ENCODE results near the gene RPL10. TPM values are rescaled to one million over a fixed set of nuclear protein-coding genes. Genes with fewer than 3 reads are reported as not detected.
A peak's percentile ranks its signal among the peaks of the same experiment; 100 is the strongest.

Gene RPL10
- total RNA-seq, 2 experiments from 2014 or later, result 5,036 to 5,204 TPM

GRCh38 chrX:154419688-154420401 lies 21.7 kb downstream of the RPL10 start:
- H3K27me3 ChIP-seq (ENCODE audit: control insufficient read depth in 1 of 2, insufficient read depth in 2 of 2, low read length in 2 of 2), result no peaks in the 10 kb centered on the region
- ChIA-PET POLR2A (no interaction called here), CTCF (no interaction called here)
- H3K36me3 ChIP-seq (ENCODE audit: insufficient read depth, low read length), result peaks cover 13% of the 10 kb centered on the region
- ATAC-seq (ENCODE audit: poor library complexity) (no peak), DNase-seq (peak in 1 of 14 experiments; percentile 1)
- H3K36me3 Mint-ChIP-seq (ENCODE audit: low read depth), result peaks cover 10% of the 10 kb centered on the region
- H3K4me1 Mint-ChIP-seq (ENCODE audit: low read depth), result no peaks in the 10 kb centered on the region
- H3K4me1 ChIP-seq (ENCODE audit: insufficient read depth, low read length), result no peaks in the 10 kb centered on the region
- no peaks in the 10 kb centered on the region for H3K9me3 Mint-ChIP-seq
- H3K4me3 Mint-ChIP-seq, result no peak overlapping the region
- H3K27ac ChIP-seq (ENCODE audit: low read depth in 1 of 2, low read length in 2 of 2), result no peak overlapping the region
- H3K9me3 ChIP-seq (ENCODE audit: control insufficient read depth in 1 of 2, insufficient read depth in 1 of 2, low read length in 2 of 2), result no peaks in the 10 kb centered on the region
- H3K4me3 ChIP-seq (ENCODE audit: low read length), result no peak overlapping the region
- no peaks in the 10 kb centered on the region for H3K27me3 Mint-ChIP-seq
- intact Hi-C loops (cut with DNase I, micrococcal nuclease), result no loop called here
- H3K27ac Mint-ChIP-seq, result no peak overlapping the region
- TF ChIP-seq, protein P1, sequence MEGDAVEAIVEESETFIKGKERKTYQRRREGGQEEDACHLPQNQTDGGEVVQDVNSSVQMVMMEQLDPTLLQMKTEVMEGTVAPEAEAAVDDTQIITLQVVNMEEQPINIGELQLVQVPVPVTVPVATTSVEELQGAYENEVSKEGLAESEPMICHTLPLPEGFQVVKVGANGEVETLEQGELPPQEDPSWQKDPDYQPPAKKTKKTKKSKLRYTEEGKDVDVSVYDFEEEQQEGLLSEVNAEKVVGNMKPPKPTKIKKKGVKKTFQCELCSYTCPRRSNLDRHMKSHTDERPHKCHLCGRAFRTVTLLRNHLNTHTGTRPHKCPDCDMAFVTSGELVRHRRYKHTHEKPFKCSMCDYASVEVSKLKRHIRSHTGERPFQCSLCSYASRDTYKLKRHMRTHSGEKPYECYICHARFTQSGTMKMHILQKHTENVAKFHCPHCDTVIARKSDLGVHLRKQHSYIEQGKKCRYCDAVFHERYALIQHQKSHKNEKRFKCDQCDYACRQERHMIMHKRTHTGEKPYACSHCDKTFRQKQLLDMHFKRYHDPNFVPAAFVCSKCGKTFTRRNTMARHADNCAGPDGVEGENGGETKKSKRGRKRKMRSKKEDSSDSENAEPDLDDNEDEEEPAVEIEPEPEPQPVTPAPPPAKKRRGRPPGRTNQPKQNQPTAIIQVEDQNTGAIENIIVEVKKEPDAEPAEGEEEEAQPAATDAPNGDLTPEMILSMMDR (IDR thresholded peaks at IDR 0.05), result no peak

DNA sequence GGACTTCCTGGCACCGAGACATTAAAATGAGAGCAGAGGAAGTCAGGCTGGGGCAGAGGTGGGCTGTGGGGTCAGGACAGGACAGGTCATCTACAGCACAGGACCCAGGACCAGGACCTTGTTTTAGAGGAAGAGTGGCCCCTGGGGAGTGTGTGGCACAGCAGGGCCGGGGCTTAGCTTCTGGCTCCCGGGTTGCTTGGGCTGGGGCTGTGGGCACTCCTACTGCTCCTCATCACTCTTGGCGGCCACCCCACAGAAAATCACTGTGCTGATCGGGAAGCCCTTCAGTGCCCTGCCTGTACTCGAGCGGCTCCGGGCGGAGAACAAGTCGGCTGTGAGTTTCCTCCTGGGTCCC lies 22.2 kb downstream of the RPL10 start:
- intact Hi-C loops (cut with DNase I, micrococcal nuclease), result no loop called here
- POLR2A ChIA-PET, result interaction anchor here (1.1 kb wide), 1 partner anchor 95 kb away, joined by 3 read pairs; the partner anchor contains the start of gene FAM3A
- peaks cover 6% of the 10 kb centered on the region for H3K36me3 Mint-ChIP-seq (ENCODE audit: low read depth)
- CTCF ChIA-PET, result interaction anchor here (0.9 kb wide), 1 partner anchor 22 kb away, joined by 3 read pairs; the partner anchor contains the start of gene RPL10
- Histone ChIP-seq H3K27me3 (ENCODE audit: control insufficient read depth in 1 of 2, insufficient read depth in 2 of 2, low read length in 2 of 2) (no peaks in the 10 kb centered on the region), H3K27ac (ENCODE audit: low read depth in 1 of 2, low read length in 2 of 2) (no peak overlapping the region), H3K4me1 (ENCODE audit: insufficient read depth, low read length) (no peaks in the 10 kb centered on the region), H3K9me3 (ENCODE audit: control insufficient read depth in 1 of 2, insufficient read depth in 1 of 2, low read length in 2 of 2) (no peaks in the 10 kb centered on the region), H3K36me3 (ENCODE audit: insufficient read depth, low read length) (peaks cover 13% of the 10 kb centered on the region), H3K4me3 (ENCODE audit: low read length) (no peak overlapping the region)
- TF ChIP-seq, protein P1 (IDR thresholded peaks at IDR 0.05), result no peak
- no peak overlapping the region for H3K4me3 Mint-ChIP-seq
- H3K4me1 Mint-ChIP-seq (ENCODE audit: low read depth), result no peaks in the 10 kb centered on the region
- DNase-seq (no peak), ATAC-seq (ENCODE audit: poor library complexity) (no peak)
- H3K27me3 Mint-ChIP-seq, result no peaks in the 10 kb centered on the region
- no peaks in the 10 kb centered on the region for H3K9me3 Mint-ChIP-seq
- no peak overlapping the region for H3K27ac Mint-ChIP-seq

DNA sequence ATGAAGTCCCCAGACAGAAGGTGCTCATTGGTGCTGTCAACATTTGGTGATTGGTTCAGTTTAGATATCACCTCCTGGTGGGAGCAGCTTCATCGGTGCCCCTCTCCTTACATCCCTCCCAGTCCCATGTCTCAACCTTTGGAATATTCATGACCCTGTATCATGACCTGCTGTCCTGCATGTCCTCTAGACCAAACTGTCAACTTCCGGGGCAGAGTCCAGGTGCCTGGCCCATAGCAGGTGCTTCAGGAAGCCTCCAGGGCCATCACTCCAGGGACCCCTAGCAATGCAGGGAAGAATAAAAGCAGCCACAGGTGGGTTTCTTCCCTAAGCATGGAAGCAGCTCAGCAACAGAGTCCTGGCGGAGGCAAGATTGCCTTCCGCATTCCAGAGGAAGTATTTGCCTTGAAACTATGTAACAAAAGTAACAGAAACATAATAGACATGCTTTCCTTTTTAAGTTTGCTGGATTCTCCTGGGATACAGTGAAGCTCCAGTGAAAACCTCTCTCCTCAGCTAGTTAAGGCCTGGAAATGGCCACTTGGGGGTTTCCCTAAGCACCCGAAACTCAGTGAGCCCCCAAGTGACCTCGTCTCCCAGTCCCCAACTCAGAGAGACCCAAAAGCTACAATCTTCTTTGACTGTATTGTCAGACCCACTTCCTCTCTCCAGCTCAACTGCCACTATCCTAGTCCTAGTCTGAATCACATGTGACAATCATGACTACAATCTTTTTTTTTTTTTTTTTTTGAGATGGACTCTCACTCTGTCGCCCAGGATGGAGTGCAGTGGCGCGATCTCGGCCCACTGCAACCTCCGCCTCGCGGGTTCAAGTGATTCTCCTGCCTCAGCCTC lies 29.0 kb downstream of the RPL10 start:
- ChIA-PET POLR2A (interaction anchor here (0.8 to 2.4 kb wide), 3 partner anchors 26 to 100 kb away, joined by 3 to 7 read pairs (median 3); no protein-coding TSS in a partner anchor), CTCF (interaction anchor here (1.1 kb wide), 1 partner anchor 28 kb away, joined by 4 read pairs; no protein-coding TSS in a partner anchor)
- TF ChIP-seq, protein P1 (IDR thresholded peaks at IDR 0.05), result no peak
- H3K27me3 Mint-ChIP-seq, result no peaks in the 10 kb centered on the region
- peaks cover 30% of the 10 kb centered on the region for H3K4me1 Mint-ChIP-seq (ENCODE audit: low read depth)
- peaks cover 7% of the 10 kb centered on the region for H3K36me3 Mint-ChIP-seq (ENCODE audit: low read depth)
- H3K9me3 Mint-ChIP-seq, result no peaks in the 10 kb centered on the region
- intact Hi-C loops (cut with DNase I, micrococcal nuclease), result loop anchor here in 1 of 2 experiments (2.0 kb wide), 1 partner anchor 26 kb away; no protein-coding TSS in a partner anchor
- ATAC-seq (ENCODE audit: poor library complexity) (no peak), DNase-seq (no peak)
- no peaks in the 10 kb centered on the region for H3K27me3 ChIP-seq (ENCODE audit: control insufficient read depth in 1 of 2, insufficient read depth in 2 of 2, low read length in 2 of 2)
- H3K27ac Mint-ChIP-seq, result no peak overlapping the region
- peak overlapping the region; percentile 56 for H3K4me3 Mint-ChIP-seq
- no peak overlapping the region for H3K4me3 ChIP-seq (ENCODE audit: low read length)
- no peak overlapping the region for H3K27ac ChIP-seq (ENCODE audit: low read depth in 1 of 2, low read length in 2 of 2)
- peaks cover 29% of the 10 kb centered on the region for H3K4me1 ChIP-seq (ENCODE audit: insufficient read depth, low read length)
- H3K36me3 ChIP-seq (ENCODE audit: insufficient read depth, low read length), result peaks cover 7% of the 10 kb centered on the region
- H3K9me3 ChIP-seq (ENCODE audit: control insufficient read depth in 1 of 2, insufficient read depth in 1 of 2, low read length in 2 of 2), result no peaks in the 10 kb centered on the region
